ENCODE data around the gene NGEF.
A peak's percentile ranks its signal among the peaks of the same experiment; 100 is the strongest.

Gene NGEF

DNA sequence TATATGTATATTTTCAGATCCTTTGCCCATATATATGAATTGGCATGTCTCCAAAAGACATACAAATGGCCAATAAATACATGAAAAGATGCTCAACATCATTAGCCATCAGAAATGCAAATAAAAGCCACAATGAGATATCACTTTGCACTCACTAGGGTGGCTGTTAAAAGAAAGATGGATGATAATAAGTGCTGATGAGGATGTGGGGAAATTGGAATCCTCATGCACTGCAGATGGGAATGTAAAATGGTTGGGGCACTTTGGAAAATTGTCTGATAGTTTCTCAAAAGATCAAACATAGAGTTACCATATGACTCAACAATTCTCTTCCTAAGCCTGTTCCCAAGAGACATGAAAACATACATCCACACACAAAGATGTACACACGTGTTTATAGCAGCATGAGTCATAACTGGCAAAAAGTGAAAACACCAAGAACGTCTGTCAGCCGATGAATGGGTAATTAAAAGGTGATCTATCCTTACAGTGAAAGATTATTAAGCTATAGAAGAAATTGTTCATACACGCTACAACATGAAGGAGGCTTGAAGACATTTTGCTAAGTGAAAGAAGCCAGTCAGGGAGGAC lies 19.7 kb downstream of the NGEF start:
- no peak for DNase-seq

- DNase-seq, result no peak
Measured at GRCh38 chr2:232986155-232986554, 26.9 kb downstream of the NGEF start.

DNA sequence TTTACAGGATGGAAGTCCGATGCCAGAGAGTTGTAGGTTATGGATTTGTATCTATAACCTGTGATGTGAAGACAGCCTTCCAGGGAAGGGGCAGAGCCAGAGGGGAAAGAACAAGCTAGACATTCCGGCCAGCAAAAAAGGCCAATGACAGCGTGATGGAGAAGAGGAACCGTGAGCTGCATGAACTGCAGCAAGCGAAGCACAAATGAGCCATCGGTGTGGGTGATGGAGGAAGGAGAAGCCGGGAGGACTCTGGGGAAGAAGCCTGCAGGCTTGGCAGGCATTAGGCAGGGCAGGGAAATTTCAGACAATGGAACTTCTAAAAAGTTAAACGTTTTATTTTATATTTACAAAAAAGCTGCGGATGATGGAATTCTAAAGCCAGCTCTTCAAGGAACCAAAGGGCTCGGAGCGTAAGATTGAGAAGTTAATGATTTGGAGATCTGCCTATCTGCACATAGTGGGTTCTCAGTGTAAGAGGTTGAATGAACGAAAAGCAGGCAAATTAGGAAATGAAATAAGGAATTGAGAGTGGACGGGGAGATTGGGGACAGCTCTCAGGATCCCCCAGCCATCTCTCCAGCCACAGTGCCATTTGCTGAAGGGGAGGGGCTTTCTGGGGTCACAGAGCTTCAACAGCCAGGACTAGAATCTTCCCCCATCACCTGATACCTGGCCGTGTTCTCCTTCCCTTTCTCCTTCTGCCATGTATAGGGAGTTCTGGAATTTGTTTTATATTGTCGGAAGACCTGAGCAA lies 28.4 kb downstream of the NGEF start:
- no peak for DNase-seq

DNA sequence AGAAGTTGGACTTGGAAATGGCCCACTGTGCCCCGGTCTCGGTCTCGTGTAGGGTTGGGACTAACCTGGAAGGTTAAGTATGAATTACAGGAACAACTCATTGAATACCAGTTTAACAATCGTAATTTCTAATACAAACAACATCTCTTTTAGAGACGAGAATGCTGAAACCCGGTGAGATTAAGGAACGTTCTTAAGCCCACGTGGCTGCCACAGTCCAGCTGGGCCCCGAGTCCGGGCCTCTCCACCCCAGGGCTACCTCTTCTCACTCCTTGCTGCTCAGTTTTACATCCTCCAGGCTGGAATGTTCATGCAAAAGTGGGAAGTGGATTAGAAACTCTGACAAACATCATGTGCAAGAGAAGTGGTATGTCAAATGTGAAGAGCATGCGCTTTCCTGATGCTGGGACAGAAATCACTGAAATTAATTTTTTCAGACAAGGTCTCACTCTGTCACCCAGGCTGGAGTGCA lies 29.4 kb downstream of the NGEF start:
- DNase-seq, result no peak

DNA sequence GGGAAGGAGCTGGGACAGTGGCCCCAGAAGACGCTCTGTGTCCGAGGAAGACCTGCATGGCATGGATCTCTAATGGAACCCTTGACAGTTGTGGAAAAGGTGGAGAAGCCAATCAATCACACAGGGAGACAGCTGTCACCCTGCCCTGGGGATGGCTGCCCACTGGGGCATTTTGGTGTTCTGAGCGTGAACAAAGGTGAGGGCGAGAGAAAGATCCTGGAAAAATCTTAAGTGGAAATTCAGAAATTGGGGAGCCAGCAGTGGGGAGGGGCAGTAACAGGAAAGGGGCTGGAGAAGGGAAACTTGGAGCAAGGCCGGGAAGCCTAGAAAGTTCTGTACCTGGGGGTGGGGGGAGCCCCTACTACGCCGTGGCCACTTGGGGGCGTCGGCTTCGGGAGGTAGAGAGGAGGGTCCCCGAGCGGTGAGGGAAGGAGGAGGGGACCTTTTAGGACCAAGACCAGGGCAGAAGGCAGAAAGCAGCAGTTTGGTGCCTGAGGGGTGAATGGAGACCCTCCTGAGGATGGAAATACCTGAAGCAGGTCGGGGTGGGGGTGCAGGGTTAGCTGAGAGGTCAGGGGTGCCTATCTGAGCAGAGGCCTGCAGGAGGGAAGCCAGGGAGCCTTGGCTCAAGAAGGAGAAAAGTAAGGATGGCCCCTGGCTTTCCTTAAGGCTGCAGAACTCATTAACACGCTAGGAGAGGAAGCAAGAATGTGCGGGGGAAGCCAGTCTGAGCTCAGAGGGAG lies 30.0 kb downstream of the NGEF start:
- no peak for DNase-seq

DNA sequence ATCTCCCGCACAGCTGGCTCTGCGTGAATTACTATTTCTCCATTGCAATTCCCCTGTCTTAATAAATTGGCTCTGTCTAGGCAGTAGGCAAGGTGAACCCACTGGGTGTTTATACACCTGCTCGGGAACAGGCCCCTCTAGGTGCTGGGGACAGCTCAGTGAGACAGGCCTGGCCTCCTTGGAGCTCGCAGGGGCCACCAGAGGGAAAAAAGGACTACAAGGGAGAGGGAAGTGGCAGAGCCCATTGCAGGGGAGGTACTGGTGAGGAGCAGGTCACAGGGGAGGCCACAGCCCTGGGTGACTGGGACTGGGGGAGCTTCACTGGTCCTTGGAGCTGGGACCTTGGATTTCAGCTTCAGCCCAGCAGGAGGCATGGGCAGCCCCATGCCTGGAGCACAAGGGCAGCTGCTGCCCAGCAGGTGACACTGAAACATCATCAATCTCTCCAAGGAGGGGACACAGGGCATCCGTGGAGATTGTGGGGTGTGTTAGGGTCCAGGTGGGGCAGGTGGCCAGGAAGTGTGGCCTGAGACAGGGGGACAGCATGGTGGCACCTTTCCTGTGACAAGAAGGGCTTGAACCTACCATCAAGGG lies 31.2 kb downstream of the NGEF start:
- DNase-seq, result no peak

DNA sequence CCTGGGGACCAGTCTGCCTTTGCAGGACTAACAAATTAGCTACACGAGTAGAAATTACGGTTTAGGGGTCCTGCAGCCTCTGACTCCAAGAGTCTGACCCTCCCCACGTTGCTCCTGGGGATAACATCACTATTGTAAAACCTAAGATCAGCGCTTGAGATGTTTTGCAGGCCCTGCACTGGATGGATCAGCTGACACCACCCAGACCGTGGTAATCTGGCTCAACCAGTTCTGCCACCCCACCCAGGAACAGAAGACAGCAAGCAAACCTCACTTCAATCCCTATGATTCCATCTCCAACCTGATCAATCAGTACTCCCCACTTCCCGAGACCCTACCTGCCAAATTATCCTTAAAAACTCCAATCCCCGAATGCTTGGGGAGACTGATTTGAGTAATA lies 31.7 kb downstream of the NGEF start:
- DNase-seq, result no peak

GRCh38 chr2:232980683-232981082 lies 32.4 kb downstream of the NGEF start:
- DNase-seq, result no peak

- peak; percentile 81 for DNase-seq
Measured at GRCh38 chr2:232979871-232980461, 33.1 kb downstream of the NGEF start.

DNA sequence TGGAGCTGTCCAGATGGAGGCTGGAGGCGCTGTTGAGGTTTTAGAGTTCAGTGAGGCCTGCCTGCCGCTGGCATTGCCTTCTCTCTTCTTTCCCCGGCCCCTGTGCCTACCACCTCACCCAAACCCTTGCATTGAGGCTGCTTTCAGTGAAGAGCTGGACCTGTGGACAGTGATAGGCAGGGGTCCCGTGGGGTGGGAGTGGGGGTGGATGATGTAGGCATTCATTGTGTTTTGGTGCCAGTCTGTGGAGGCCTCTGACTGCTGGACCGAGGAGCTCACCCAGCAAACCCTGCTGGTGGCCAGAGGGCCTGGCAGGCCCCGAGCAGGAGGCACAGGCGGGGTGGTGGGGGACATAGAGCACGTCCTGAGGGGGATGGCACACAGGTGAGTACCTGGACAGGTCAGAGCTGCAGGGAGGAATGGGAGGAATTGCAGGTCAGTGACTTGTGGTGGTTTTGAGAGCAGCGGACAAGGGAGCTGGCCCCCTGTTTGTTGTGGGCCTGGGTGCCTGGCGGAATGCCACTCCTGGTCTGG lies 35.6 kb downstream of the NGEF start:
- DNase-seq, result no peak

DNA sequence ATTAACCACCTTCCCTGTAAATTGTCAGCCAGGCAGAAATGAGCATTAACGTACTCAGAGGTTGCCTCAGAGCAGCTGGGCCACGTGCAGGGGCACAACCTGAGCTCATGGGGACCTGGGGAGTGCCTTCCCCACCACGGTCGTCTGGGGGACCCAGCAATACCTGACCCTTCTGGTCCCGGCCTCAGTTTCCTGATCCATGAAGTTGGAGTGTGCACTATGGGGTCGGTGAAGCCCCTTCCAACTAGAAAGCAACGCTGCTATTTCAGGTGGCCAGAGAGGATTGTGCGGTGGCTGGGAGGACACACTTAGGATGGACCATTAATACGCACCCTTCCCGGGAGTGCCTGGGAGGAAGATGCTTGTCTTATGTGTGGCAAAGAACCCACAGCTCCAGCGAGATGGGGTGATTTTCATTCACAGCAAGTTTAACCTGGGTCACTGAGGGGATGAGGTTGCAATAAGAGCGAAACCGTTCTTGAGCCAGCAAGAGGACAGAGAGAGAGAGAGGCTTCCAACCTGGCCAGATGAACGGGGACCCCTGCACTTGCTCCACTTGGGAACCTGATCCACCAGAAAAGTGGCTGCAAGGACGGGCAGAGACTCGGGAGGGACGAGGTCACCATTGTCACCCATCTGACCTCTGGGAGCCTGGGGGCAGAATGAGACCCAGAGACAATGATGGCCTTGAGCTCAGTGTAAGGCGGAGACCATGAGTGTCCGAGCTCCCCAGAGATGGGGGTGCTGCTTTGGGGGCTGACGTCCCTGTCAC lies 36.2 kb downstream of the NGEF start:
- DNase-seq, result no peak

- DNase-seq, result no peak
Measured at GRCh38 chr2:232976176-232976575, 36.9 kb downstream of the NGEF start.

- DNase-seq, result no peak
Measured at GRCh38 chr2:232974396-232974795, 38.7 kb downstream of the NGEF start.

GRCh38 chr2:232973796-232974195 lies 39.3 kb downstream of the NGEF start:
- no peak for DNase-seq

GRCh38 chr2:232973011-232973735 lies 39.9 kb downstream of the NGEF start:
- no peak for DNase-seq

- DNase-seq, result no peak
Measured at GRCh38 chr2:232971744-232972143, 41.3 kb downstream of the NGEF start.

GRCh38 chr2:232970051-232970450 lies 43.0 kb downstream of the NGEF start:
- peak; percentile 6 for DNase-seq

GRCh38 chr2:232967474-232967873 lies 45.6 kb downstream of the NGEF start:
- DNase-seq, result no peak

DNA sequence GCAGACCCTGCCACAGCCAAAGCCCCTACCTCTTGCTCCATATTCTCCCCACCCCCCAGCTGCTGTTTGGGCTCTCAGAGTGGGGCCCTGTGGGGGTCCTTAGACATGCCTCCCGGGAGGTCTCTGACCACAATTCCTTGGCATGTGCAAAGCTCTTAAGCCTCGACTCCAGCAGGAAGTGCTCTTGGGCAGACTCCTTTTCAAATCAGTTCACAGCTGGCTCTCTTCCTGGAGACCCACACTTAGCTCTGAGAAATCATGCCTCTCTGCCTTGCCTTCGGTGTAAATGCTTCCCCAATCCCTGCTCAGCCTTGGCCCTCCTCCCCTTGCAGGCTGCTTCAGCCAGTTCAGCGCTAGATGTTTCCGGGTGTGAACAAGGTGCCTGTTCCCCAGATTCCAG lies 46.9 kb downstream of the NGEF start:
- no peak for DNase-seq

DNA sequence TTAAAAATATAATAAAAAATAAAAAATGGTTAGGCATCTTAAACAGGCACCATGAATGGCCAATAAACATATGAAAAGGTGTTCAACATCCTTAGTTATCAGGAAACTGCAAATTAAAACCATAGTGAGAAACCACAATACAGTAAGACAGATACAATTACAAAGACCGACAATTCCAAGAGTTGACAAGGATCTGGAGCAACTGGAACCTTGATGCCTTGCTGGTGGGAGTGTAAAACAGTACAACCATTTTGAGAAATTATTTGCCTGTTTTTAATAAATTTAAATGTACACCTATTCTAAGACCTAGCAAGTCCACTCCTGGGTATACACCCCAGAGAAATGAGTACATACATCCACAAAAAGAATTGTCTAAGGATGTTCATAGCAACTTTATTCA lies 49.1 kb downstream of the NGEF start:
- no peak for DNase-seq

- no peak for DNase-seq
Measured at GRCh38 chr2:232960862-232961261, 52.2 kb downstream of the NGEF start.
